HepG2 (cell line): Measurements from ENCODE around the gene SCYGR6. TPM values are rescaled to one million over a fixed set of nuclear protein-coding genes. Genes with fewer than 3 reads are reported as not detected.

Experiments used
- FOXM1 ChIP-seq: sonication (generic); formaldehyde crosslinking; IDR thresholded peaks from 2 replicates; pipeline ENCODE4 v1.5.0; 2020; ENCODE audit warnings: missing genetic modification reagents
- KIAA2018 ChIP-seq: sonication (generic); formaldehyde crosslinking; IDR thresholded peaks from 2 replicates; pipeline ENCODE4 v1.5.0; 2020; ENCODE audit warnings: mild to moderate bottlenecking, missing genetic modification reagents, borderline replicate concordance
- LRRFIP1 ChIP-seq: sonication (generic); formaldehyde crosslinking; conservative IDR thresholded peaks from 2 replicates; pipeline ENCODE4 v1.4.0; 2020; ENCODE audit warnings: missing genetic modification reagents
- YY1 ChIP-seq: IDR thresholded peaks from 2 replicates; pipeline ENCODE4 v1.6.1; 2011; ENCODE audit warnings: low read length, low read depth, moderate library complexity, mild to moderate bottlenecking; ENCODE audit not compliant: insufficient read depth, insufficient replicate concordance
- ZNF142 ChIP-seq: sonication (generic); formaldehyde crosslinking; IDR thresholded peaks from 2 replicates; pipeline ENCODE4 v1.4.0; 2020; ENCODE audit warnings: missing genetic modification reagents
- ZNF292 ChIP-seq: sonication (generic); formaldehyde crosslinking; IDR thresholded peaks from 2 replicates; pipeline ENCODE4 v1.8.1; 2022; ENCODE audit warnings: mild to moderate bottlenecking, low read depth, missing genetic modification reagents, borderline replicate concordance
- ZNF576 ChIP-seq: sonication (generic); formaldehyde crosslinking; IDR thresholded peaks from 2 replicates; pipeline ENCODE4 v1.4.0; 2020; ENCODE audit warnings: mild to moderate bottlenecking, missing genetic modification reagents
- ZNF746 ChIP-seq: sonication (generic); formaldehyde crosslinking; IDR thresholded peaks from 2 replicates; pipeline ENCODE4 v1.8.0; 2022; ENCODE audit warnings: mild to moderate bottlenecking, missing genetic modification reagents
- polyA plus RNA-seq, 8 experiments: library from polyadenylated mRNA; depleted of rRNA in 3 of 8; stranded (reverse) in 7 of 8; unstranded in 1 of 8; fragments of >200 nt; fragmentation: Illumina TruSeq in 4 of 8; extraction: Trizol in 4 of 8; gene quantifications; 2 replicates each; pipeline versions ENCODE4 v1.2.1 to v1.2.3, GENCODE V29; 2011 to 2016; ENCODE audit warnings: low read depth in 4 of 8, missing spikeins in 1 of 8, mixed read lengths in 1 of 8; ENCODE audit not compliant: insufficient read depth in 1 of 8
- total RNA-seq, 5 experiments: library from RNA; depleted of rRNA; stranded (reverse); fragments of >200 nt; fragmentation: Illumina TruSeq; extraction: Trizol; gene quantifications; 2 replicates each; pipeline ENCODE4 v1.2.3, GENCODE V29; 2016; ENCODE audit warnings: low read depth in 1 of 5

Gene SCYGR6
- total and polyA plus RNA-seq, 2 of the 13 experiments (the other 11 are each of a cell fraction or from before 2014, with no cell fraction given), result not detected

- TF ChIP-seq KIAA2018 (no peak), YY1 (peak; percentile 65), LRRFIP1 (no peak), FOXM1 (CRISPR knock-in tag) (no peak), ZNF292 (CRISPR knock-in tag) (0 out of 2 replicates have a peak, but pooled peaks have one; percentile 32), ZNF576 (no peak), ZNF746 (CRISPR knock-in tag) (no peak; the same call in 1 of the 2 replicates), ZNF142 (CRISPR knock-in tag) (no peak)
Measured at GRCh38 chr2:227759411-227760118, 35.0 kb upstream of the SCYGR6 start (continued).
